ENCODE measurements around the gene FAM13B.
"Not testable (repeated sequence)": the region's sequence is repeated elsewhere in the genome, so short reads cannot be mapped to it uniquely, and the experiment has no call there.

FAM13B gene

GRCh38 chr5:138051441-138052296 lies 18.8 kb upstream of the FAM13B start:
- TF ChIP-seq, protein P1, sequence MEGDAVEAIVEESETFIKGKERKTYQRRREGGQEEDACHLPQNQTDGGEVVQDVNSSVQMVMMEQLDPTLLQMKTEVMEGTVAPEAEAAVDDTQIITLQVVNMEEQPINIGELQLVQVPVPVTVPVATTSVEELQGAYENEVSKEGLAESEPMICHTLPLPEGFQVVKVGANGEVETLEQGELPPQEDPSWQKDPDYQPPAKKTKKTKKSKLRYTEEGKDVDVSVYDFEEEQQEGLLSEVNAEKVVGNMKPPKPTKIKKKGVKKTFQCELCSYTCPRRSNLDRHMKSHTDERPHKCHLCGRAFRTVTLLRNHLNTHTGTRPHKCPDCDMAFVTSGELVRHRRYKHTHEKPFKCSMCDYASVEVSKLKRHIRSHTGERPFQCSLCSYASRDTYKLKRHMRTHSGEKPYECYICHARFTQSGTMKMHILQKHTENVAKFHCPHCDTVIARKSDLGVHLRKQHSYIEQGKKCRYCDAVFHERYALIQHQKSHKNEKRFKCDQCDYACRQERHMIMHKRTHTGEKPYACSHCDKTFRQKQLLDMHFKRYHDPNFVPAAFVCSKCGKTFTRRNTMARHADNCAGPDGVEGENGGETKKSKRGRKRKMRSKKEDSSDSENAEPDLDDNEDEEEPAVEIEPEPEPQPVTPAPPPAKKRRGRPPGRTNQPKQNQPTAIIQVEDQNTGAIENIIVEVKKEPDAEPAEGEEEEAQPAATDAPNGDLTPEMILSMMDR (IDR thresholded peaks at IDR 0.05; ENCODE audit: low read depth, low read length) = no peak
- in situ Hi-C loops (cut with HindIII; ENCODE audit: low sequenced_read_pairs) = no loop called here
- no peak for DNase-seq (ENCODE audit: low read depth, low spot score)

GRCh38 chr5:138045283-138045682 lies 12.4 kb upstream of the FAM13B start:
- in situ Hi-C loops (cut with HindIII; ENCODE audit: low sequenced_read_pairs); DNase-seq (ENCODE audit: low read depth, low spot score); H3K4me3 ChIP-seq (ENCODE audit: low read depth, low read length): not testable (repeated sequence)

More at GRCh38 chr5:138051441-138052296, 18.8 kb upstream of the FAM13B start:
- H3K4me3 ChIP-seq (ENCODE audit: low read depth, low read length) = no peak overlapping the region

DNA sequence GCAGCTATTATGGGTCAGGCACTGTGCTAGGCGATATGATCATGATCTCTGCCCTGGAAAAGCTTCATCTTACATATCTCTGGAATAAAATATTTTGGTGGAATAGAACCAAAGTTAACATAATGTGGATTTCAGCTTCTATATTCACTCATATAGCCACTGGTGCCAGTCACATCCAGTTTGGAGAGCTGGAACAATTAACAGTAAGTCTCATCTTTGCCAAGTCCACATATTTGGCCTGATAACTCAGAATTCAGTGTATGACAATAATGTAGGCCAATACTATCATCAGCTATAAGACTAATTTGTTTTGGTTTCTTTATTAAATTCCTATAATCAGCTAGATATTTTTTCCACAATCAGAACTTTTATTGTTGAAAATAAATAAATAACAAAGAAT lies 5.9 kb upstream of the FAM13B start:
- in situ Hi-C loops (cut with HindIII; ENCODE audit: low sequenced_read_pairs) = no loop called here
- H3K4me3 ChIP-seq (ENCODE audit: low read depth, low read length) = no peak overlapping the region
- no peak for DNase-seq (ENCODE audit: low read depth, low spot score)
- TF ChIP-seq, protein P1 (IDR thresholded peaks at IDR 0.05; ENCODE audit: low read depth, low read length) = no peak

- no peak overlapping the region for H3K4me3 ChIP-seq (ENCODE audit: low read depth, low read length)
- in situ Hi-C loops (cut with HindIII; ENCODE audit: low sequenced_read_pairs) = no loop called here
- DNase-seq (ENCODE audit: low read depth, low spot score) = no peak
- TF ChIP-seq, protein P1 (IDR thresholded peaks at IDR 0.05; ENCODE audit: low read depth, low read length) = no peak
These were observed 5.2 kb upstream of the FAM13B start for GRCh38 chr5:138037907-138038633.

DNA sequence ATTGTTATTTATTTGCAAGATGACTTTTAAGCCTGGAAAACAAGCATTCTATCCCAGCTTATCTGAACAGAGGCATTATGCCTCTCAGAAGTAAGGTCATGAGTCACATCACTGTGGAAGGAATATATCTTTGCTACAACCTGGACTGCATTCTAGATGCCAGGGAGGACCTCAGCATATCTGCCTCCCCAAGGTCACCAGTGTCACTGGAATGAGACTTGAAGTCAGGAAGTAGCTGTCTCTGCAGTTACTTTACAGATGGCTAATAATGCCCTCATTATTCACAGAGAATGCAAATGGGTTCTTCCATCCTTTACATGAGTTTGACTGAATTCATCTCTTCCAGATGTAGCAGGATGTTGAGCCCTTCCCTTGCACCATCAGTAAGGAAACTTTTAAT lies 4.4 kb upstream of the FAM13B start:
- TF ChIP-seq, protein P1 (IDR thresholded peaks at IDR 0.05; ENCODE audit: low read depth, low read length) = no peak
- in situ Hi-C loops (cut with HindIII; ENCODE audit: low sequenced_read_pairs) = no loop called here

GRCh38 chr5:138035605-138036537 lies 3.0 kb upstream of the FAM13B start:
- H3K4me3 ChIP-seq (ENCODE audit: low read depth, low read length) = no peak overlapping the region
- peak; percentile 87 for DNase-seq (ENCODE audit: low read depth, low spot score)
- in situ Hi-C loops (cut with HindIII; ENCODE audit: low sequenced_read_pairs) = no loop called here
- TF ChIP-seq, protein P1 (IDR thresholded peaks at IDR 0.05; ENCODE audit: low read depth, low read length) = peak; percentile 78

More for the DNA sequence above, 4.4 kb upstream of the FAM13B start:
- H3K4me3 ChIP-seq (ENCODE audit: low read depth, low read length) = no peak overlapping the region
- no peak for DNase-seq (ENCODE audit: low read depth, low spot score)

Measured in astrocyte of the spinal cord (primary cell).